HepG2 (cell line): ENCODE measurements around the gene LXN. TPM values are rescaled to one million over a fixed set of nuclear protein-coding genes. Genes with fewer than 3 reads are reported as not detected.

Experiments used
- CEBPG ChIP-seq: IDR thresholded peaks from 2 replicates; pipeline ENCODE4 v1.6.1; 2016
- POGZ ChIP-seq: sonication (generic); formaldehyde crosslinking; IDR thresholded peaks from 2 replicates; pipeline ENCODE4 v1.4.0; 2020; ENCODE audit warnings: mild to moderate bottlenecking, missing genetic modification reagents
- TAF15 ChIP-seq: fragments of 200-400 bp; formaldehyde crosslinking; IDR thresholded peaks from one replicate; pipeline ENCODE4 v1.6.1; 2018; ENCODE audit warnings: mild to moderate bottlenecking, low read depth, low read length; ENCODE audit not compliant: poor library complexity, severe bottlenecking
- ZNF749 ChIP-seq: sonication (generic); formaldehyde crosslinking; IDR thresholded peaks from 2 replicates; pipeline ENCODE4 v1.8.0; 2022; ENCODE audit warnings: mild to moderate bottlenecking, missing genetic modification reagents, moderate library complexity, borderline replicate concordance
- polyA plus RNA-seq, 8 experiments: library from polyadenylated mRNA; depleted of rRNA in 3 of 8; stranded (reverse) in 7 of 8; unstranded in 1 of 8; fragments of >200 nt; fragmentation: Illumina TruSeq in 4 of 8; extraction: Trizol in 4 of 8; gene quantifications; 2 replicates each; pipeline versions ENCODE4 v1.2.1 to v1.2.3, GENCODE V29; 2011 to 2016; ENCODE audit warnings: low read depth in 4 of 8, missing spikeins in 1 of 8, mixed read lengths in 1 of 8; ENCODE audit not compliant: insufficient read depth in 1 of 8
- total RNA-seq, 5 experiments: library from RNA; depleted of rRNA; stranded (reverse); fragments of >200 nt; fragmentation: Illumina TruSeq; extraction: Trizol; gene quantifications; 2 replicates each; pipeline ENCODE4 v1.2.3, GENCODE V29; 2016; ENCODE audit warnings: low read depth in 1 of 5
- TF ChIP-seq, protein P1 (sequence below): sonication (generic); formaldehyde crosslinking; IDR thresholded peaks from 2 replicates; pipeline ENCODE4 v1.4.0; 2020; ENCODE audit warnings: mild to moderate bottlenecking, missing genetic modification reagents
- TF ChIP-seq, protein P2 (sequence below): fragments of 450-650 bp; IDR thresholded peaks from 2 replicates; pipeline ENCODE4 v1.6.1; 2017; ENCODE audit warnings: mild to moderate bottlenecking
- TF ChIP-seq, protein P3 (sequence below): sonication (generic); formaldehyde crosslinking; IDR thresholded peaks from 2 replicates; pipeline ENCODE4 v1.8.0; 2022; ENCODE audit warnings: missing genetic modification reagents, mild to moderate bottlenecking, borderline replicate concordance
- TF ChIP-seq, protein P4 (sequence below): sonication (generic); formaldehyde crosslinking; IDR thresholded peaks from 2 replicates; pipeline ENCODE4 v1.9.0; 2021; ENCODE audit warnings: missing genetic modification reagents, borderline replicate concordance

LXN gene
- total and polyA plus RNA-seq, 2 of the 13 experiments (the other 11 are each of a cell fraction or from before 2014, with no cell fraction given), result not detected

DNA sequence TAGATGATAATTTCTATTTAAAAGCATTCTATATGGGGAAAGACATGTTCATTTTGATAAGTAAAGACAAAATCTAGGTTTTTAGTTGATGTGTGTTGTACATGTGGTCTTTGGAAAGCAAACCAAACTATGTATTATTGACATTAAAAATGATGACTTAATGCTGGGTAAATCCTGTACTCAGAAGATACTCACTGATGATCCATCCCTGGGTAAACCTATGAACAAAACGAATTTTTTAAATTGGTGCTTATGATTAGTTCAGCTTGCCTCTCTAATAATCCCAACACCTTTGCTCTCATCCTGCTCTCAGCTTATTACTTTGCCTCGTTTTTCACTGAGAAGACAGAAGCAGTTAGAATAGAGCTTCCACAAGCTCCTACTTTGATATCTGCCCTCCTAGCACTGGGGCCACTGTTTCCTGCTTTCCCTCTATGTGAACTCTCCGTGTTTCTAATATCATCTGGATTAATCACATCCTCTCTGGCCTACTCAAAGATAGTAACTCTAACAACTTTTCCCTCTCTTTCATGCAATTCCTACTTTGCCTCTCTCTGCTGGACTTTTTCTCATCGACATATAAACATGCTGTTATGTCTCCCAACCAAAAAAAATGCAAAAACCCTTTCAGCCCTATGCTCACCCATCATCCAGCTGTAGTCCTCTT, 30.5 kb upstream of the LXN start (continued):
- TF ChIP-seq, protein P1, sequence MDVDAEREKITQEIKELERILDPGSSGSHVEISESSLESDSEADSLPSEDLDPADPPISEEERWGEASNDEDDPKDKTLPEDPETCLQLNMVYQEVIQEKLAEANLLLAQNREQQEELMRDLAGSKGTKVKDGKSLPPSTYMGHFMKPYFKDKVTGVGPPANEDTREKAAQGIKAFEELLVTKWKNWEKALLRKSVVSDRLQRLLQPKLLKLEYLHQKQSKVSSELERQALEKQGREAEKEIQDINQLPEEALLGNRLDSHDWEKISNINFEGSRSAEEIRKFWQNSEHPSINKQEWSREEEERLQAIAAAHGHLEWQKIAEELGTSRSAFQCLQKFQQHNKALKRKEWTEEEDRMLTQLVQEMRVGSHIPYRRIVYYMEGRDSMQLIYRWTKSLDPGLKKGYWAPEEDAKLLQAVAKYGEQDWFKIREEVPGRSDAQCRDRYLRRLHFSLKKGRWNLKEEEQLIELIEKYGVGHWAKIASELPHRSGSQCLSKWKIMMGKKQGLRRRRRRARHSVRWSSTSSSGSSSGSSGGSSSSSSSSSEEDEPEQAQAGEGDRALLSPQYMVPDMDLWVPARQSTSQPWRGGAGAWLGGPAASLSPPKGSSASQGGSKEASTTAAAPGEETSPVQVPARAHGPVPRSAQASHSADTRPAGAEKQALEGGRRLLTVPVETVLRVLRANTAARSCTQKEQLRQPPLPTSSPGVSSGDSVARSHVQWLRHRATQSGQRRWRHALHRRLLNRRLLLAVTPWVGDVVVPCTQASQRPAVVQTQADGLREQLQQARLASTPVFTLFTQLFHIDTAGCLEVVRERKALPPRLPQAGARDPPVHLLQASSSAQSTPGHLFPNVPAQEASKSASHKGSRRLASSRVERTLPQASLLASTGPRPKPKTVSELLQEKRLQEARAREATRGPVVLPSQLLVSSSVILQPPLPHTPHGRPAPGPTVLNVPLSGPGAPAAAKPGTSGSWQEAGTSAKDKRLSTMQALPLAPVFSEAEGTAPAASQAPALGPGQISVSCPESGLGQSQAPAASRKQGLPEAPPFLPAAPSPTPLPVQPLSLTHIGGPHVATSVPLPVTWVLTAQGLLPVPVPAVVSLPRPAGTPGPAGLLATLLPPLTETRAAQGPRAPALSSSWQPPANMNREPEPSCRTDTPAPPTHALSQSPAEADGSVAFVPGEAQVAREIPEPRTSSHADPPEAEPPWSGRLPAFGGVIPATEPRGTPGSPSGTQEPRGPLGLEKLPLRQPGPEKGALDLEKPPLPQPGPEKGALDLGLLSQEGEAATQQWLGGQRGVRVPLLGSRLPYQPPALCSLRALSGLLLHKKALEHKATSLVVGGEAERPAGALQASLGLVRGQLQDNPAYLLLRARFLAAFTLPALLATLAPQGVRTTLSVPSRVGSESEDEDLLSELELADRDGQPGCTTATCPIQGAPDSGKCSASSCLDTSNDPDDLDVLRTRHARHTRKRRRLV, result no peak
- no peak for TF ChIP-seq ZNF749 (CRISPR knock-in tag)
- TF ChIP-seq, protein P2, sequence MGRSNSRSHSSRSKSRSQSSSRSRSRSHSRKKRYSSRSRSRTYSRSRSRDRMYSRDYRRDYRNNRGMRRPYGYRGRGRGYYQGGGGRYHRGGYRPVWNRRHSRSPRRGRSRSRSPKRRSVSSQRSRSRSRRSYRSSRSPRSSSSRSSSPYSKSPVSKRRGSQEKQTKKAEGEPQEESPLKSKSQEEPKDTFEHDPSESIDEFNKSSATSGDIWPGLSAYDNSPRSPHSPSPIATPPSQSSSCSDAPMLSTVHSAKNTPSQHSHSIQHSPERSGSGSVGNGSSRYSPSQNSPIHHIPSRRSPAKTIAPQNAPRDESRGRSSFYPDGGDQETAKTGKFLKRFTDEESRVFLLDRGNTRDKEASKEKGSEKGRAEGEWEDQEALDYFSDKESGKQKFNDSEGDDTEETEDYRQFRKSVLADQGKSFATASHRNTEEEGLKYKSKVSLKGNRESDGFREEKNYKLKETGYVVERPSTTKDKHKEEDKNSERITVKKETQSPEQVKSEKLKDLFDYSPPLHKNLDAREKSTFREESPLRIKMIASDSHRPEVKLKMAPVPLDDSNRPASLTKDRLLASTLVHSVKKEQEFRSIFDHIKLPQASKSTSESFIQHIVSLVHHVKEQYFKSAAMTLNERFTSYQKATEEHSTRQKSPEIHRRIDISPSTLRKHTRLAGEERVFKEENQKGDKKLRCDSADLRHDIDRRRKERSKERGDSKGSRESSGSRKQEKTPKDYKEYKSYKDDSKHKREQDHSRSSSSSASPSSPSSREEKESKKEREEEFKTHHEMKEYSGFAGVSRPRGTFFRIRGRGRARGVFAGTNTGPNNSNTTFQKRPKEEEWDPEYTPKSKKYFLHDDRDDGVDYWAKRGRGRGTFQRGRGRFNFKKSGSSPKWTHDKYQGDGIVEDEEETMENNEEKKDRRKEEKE, result no peak
- no peak for TF ChIP-seq POGZ (CRISPR knock-in tag)
- no peak for TF ChIP-seq TAF15
- TF ChIP-seq, protein P3, sequence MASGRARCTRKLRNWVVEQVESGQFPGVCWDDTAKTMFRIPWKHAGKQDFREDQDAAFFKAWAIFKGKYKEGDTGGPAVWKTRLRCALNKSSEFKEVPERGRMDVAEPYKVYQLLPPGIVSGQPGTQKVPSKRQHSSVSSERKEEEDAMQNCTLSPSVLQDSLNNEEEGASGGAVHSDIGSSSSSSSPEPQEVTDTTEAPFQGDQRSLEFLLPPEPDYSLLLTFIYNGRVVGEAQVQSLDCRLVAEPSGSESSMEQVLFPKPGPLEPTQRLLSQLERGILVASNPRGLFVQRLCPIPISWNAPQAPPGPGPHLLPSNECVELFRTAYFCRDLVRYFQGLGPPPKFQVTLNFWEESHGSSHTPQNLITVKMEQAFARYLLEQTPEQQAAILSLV (CRISPR knock-in tag), result no peak
- no peak for TF ChIP-seq CEBPG (CRISPR knock-in tag)
- TF ChIP-seq, protein P4, sequence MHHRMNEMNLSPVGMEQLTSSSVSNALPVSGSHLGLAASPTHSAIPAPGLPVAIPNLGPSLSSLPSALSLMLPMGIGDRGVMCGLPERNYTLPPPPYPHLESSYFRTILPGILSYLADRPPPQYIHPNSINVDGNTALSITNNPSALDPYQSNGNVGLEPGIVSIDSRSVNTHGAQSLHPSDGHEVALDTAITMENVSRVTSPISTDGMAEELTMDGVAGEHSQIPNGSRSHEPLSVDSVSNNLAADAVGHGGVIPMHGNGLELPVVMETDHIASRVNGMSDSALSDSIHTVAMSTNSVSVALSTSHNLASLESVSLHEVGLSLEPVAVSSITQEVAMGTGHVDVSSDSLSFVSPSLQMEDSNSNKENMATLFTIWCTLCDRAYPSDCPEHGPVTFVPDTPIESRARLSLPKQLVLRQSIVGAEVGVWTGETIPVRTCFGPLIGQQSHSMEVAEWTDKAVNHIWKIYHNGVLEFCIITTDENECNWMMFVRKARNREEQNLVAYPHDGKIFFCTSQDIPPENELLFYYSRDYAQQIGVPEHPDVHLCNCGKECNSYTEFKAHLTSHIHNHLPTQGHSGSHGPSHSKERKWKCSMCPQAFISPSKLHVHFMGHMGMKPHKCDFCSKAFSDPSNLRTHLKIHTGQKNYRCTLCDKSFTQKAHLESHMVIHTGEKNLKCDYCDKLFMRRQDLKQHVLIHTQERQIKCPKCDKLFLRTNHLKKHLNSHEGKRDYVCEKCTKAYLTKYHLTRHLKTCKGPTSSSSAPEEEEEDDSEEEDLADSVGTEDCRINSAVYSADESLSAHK (CRISPR knock-in tag), result no peak
- TF ChIP-seq, all 625 proteins: peak for 0
